ENCODE data around the gene RNF222.

GRCh38 chr17:8436844-8437171, 39.2 kb upstream of the RNF222 start:
- TF ChIP-seq POLR2AphosphoS5 (IDR thresholded peaks at IDR 0.05; ENCODE audit: low read depth, low read length) = no peak
- TF ChIP-seq SIN3A (IDR thresholded peaks at IDR 0.05; ENCODE audit: borderline replicate concordance, insufficient read depth, low read length) = no peak
- TF ChIP-seq REST (IDR thresholded peaks at IDR 0.05; ENCODE audit: insufficient read depth in 1 of 2, low read depth in 2 of 2, low read length in 2 of 2) = no peak
